Stimulated activated CD8-positive, alpha-beta memory T cell treated with anti-CD3 and anti-CD28 coated beads, Interleukin-4, amount 100 ng/mL, for 4 hours (primary cell): ENCODE data around the gene TSPEAR.

Experiments used
- DNase-seq, 2 donors: peaks; one replicate each; pipeline ENCODE4 v3.0.0-alpha.2; 2020; ENCODE audit warnings: low read depth in 2 of 2, low spot score in 1 of 2

TSPEAR gene

DNA sequence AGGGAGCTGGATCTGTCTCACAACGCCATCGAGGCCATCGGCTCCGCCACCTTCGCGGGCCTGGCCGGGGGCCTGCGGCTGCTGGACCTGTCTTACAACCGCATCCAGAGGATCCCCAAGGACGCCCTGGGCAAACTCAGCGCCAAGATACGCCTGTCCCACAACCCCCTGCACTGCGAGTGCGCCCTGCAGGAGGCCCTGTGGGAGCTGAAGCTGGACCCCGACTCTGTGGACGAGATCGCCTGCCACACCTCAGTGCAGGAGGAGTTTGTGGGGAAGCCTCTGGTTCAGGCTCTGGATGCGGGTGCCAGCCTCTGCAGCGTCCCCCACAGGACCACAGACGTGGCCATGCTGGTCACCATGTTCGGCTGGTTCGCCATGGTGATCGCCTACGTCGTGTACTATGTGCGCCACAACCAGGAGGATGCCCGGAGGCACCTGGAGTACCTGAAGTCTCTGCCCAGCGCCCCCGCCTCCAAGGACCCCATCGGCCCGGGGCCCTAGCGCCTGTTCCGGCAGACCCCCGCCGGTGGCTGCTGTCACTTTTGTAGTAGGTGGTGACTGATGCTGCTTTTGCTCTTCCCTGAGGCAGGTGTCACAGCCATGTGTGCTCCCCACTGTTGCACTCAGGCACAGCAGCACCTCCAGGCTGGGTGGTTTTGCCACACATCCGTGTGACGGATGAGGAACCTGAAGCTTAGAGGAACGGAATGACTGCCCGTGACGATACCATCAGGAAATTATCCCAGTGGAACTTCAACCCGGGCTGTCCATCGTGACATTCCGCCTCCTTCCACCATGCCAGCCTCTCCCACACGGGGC is 254.2 kb downstream of the TSPEAR start:
- no peak for DNase-seq

DNA sequence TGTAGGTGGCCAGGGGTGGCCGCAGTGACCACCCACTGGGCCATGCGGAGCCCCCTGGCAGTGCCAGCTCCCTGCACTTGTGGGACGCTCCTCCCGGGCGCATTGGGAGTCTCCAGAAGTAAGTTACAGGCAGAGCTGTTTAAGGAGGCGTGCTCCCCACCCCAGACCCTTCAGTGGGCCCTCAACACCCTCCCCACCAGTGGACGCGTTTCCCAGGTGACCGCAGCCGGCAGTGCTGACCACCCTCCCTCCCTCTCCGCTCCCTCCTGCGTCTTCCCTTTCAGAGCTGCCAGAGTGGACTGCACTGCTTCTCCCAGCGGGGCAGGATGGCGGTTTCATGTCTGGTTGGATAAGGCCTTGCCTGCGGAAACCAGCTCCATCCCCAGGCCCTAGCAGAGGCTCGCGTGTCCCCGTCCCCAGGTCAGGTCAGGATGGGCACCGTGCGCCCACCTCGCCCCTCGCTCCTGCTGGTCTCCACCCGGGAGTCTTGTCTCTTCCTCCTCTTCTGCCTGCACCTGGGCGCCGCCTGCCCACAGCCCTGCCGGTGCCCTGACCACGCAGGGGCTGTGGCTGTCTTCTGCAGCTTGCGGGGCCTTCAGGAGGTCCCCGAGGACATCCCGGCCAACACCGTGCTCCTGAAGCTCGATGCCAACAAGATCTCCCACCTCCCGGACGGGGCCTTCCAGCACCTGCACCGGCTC is 255.0 kb downstream of the TSPEAR start:
- no peak for DNase-seq

DNA sequence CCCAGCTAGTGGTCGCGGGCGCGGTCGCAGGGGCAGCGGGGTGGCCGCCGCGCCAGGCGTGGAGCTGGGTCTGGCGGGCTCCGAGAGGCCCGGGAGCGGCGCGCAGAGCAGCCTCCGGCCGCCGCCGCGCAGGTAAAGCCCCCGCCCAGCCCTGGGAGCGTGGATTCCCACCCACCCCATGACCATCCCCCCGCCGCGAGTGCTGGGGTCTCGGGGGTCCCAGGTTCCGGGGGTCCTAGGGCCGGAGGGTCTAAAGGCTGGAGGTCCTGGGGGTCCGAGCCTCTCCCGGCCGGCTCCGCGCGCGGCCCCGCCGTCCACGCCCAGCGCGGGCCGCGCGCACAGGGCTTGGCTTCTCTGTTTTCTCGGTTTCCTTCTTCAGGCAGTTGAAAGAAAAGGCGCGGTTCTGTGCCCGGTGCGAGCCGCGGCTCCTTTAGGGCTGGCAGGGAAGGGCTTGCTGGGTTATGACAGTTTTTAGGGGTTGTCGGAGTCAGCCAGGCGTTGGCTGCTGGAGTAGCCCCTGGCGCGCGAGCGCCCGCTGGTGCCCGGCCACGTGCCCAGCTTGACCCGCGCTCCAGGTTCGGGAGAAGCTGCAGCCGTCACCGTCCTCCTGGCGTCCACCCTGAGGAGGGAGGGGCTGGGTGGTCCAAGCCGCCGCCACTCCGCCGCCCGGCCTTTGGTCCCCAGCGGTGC is 255.7 kb downstream of the TSPEAR start:
- peak in 1 of 2 donors; percentile 2 for DNase-seq

DNA sequence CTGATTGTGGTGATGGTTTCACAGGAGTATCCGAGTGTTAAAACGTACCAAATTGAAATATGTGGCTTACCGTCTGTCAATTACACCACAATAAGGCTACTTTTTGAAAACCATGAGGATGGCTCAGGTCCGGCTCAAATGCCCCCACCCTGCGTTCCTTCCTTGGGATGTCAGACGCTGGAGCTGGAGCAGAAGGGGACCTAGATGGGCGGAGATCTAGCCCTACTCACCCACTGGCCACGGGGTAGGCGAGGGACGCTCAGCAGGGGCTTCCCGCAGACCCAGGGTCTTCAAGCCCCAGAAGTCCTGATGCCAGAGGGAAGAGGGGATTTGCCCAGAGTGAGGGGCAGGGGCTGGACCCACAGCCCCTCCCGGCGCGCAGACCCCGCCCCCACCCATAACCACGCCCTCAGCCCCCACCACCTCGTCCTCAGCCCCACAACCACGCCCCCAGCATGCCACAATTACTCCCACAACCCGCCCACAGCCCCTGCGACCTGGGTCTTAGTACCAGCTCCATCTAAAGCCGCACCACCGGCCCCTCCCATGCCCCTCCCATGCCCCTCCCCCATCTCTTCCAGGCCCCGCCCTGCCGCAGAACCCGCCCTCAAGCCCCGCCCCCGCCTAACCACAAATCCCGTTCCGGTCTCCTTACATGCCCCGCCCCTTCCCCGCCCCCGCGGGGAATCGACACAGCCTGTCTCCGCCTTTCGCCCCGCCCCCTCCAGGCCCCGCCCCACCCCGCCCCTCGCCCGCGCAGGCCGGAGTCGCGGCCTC is 256.4 kb downstream of the TSPEAR start, which contains the start of gene LRRC3:
LRRC3 (plus strand) TSS at position 764 of the 777 bp plus-strand sequence. CDS start 1,135 bp downstream, outside the sequence.
- DNase-seq, result peak; percentile 54 to 55

DNA sequence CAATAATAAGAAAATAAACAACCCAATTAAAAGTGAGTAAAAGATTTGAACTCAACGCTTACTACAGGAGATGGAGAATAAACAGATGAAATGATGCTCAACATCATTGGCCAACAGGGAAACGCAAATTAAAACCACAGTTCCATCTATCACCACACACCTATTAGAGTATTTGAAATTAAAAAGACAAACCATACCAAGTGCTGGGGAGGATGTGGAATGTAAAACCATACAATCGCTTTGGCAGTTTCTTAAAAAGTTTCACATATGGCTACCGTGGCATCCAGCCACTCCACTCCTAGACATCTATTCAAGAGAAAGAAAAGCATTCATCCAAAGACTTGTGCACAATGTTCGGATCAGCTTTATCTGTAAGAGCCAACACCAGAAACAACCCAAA is 257.3 kb downstream of the TSPEAR start:
- no peak for DNase-seq

DNA sequence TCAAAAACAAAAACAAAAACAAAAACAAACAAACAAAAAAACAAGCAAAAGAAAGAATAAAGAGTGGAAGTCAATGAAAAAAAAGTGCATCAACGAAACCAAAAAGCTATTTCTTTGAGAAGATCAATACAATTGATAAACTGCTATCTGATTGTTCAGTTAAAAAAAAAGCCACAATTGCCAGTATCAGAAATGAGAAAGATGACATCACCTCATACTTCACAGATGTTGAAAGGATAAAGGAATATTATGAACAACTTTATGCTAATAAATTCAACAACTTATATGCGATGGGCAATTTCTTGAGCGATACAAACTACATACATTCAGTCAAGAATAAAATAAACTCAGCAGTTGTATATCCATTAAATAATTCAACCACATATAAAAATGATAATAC is 258.3 kb downstream of the TSPEAR start:
- no peak for DNase-seq

DNA sequence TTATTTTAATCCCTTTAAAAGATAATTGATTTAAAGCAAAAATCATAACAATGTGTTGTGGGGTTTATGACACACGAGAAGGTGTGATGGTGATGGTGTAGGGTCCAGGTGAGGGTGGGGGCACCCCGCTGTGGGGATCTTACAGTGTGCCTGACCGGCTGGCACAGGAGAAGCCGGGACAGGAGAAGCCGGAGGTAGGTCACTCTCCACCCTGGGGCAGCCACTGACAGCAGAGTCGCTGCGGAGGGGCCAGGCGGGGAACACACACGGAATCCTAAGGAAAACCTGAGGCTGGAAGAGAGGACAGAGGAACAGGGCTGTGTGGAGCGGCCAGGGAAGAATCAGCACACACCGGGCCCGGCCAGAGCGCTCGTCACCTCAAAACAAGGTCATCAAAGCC is 260.4 kb downstream of the TSPEAR start:
- no peak for DNase-seq

DNA sequence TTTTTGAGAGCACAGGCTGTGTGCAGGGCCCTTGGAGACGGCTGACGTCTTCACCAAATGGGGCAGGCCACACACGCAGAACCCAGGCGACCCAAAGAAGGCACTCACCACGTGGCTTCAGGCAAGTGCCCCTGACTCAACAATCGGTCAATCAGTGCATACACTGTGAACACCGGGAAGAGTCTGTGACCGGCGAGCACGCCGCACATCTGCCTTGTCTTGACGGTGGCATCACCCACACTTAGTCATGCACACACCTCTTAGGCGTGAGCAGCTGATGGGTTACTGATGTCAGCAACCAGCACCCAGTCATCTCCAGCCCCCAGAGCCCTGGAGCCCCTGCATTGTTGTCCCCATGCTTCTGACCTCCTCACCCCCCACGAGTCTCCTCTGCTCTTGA is 261.0 kb downstream of the TSPEAR start:
- no peak for DNase-seq

DNA sequence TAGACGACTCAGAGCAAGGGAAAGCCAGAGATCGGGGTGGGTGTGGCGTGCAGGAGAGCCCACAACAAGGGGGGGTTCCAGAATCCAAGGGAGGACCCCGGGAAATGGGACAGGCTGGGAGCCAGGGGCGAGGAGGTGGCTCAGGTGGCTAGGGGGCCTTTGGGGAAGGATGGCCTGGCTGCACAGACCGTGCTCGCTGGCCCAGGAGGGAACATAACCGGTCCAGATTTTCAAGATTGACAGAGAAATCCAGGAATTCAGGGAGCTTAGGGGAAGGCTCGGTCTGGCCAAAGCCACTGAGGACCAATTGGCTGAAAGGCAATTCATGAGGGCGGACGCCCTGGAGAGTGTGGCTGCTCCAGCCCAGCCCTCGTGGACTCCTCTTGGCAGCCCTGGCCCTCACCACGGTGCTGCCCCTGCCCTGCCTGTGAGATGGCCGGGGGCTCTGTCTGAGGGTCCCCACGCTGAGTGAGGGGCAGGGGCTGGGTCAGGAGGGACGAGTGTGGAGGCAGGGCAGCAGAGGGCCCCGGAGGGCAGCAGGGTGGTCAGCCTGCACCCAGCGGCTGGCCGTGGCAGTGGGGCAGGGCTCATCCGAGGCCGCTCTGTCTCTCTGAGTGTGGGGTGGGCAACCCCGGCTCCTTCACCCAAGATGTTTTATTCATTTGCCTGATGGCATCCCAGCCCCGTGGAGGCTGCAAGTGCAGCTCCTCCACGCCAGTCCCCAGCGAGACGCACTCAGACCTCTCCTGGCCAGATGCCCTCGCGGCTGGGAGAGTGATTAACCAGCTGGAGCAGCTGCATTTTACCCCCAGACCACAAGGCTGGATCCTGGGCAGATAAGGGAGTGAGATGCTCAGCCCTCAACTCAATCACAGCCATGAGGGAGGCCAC is 261.7 kb downstream of the TSPEAR start:
- no peak for DNase-seq

DNA sequence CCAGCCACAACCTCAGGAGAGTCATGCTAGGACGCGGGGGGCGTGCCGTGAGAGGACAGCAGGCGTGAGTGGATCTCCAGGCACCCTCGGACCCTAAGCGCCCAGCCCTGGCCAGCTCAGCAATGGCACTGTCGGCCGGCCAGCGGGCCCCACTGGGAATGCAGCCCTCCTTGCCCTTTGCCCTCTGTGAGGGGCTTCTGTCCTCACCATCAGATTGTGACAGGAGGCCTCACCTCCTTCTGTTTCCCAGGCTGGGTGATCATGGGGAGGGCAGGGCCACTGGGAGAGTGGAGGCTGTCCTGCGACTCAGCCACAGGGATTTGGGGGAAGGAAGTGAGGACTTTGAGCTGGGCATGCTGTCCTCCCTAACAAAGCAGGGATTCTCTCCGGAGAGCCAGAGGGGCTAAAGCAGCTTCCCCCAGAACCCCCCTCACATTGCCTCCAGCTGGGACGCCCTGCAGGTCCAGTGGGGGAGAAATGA is 262.7 kb downstream of the TSPEAR start:
- no peak for DNase-seq
